Kidney epithelial cell (primary cell): ENCODE measurements around the gene AKAP13. TPM values are rescaled to one million over a fixed set of nuclear protein-coding genes. Genes with fewer than 3 reads are reported as not detected.

Experiments
- DNase-seq: peaks from one replicate; pipeline ENCODE4 v3.0.0-alpha.2; 2010; ENCODE audit warnings: low read depth
- H3K27me3 ChIP-seq: 2 replicates; pipeline ENCODE4 v1.6.0; 2011; ENCODE audit warnings: low read length; ENCODE audit not compliant: control insufficient read depth, insufficient read depth
- H3K36me3 ChIP-seq: 2 replicates; pipeline ENCODE4 v1.5.1; 2011; ENCODE audit warnings: low read length; ENCODE audit not compliant: control insufficient read depth, insufficient read depth
- H3K4me3 ChIP-seq: 2 replicates; pipeline ENCODE4 v1.5.1; 2011; ENCODE audit warnings: low read depth, mild to moderate bottlenecking, control low read depth, low read length
- CTCF ChIP-seq: IDR thresholded peaks from 2 replicates; pipeline ENCODE4 v1.5.1; 2011; ENCODE audit warnings: mild to moderate bottlenecking, moderate library complexity, low read length, control low read depth, inconsistent platforms; ENCODE audit not compliant: insufficient read depth, poor library complexity, severe bottlenecking
- total RNA-seq: library from RNA; depleted of rRNA; stranded (reverse); fragments of >200 nt; gene quantifications from 2 replicates; pipeline ENCODE4 v1.2.3, GENCODE V29; 2015

The AKAP13 gene
- total RNA-seq, 1 donor from 2014 or later, result 54.0 TPM

GRCh38 chr15:85722374-85723152, 342.2 kb downstream of the AKAP13 start:
- DNase-seq, result no peak
- Histone ChIP-seq H3K36me3 (no peaks in the 10 kb centered on the region), H3K27me3 (no peaks in the 10 kb centered on the region), H3K4me3 (no peak overlapping the region)
- TF ChIP-seq CTCF, result no peak

GRCh38 chr15:85723960-85724945, 343.9 kb downstream of the AKAP13 start:
- Histone ChIP-seq H3K36me3 (no peaks in the 10 kb centered on the region), H3K4me3 (no peak overlapping the region), H3K27me3 (no peaks in the 10 kb centered on the region)
- no peak for TF ChIP-seq CTCF
- no peak for DNase-seq

GRCh38 chr15:85725019-85725418, 344.6 kb downstream of the AKAP13 start:
- no peaks in the 10 kb centered on the region for H3K36me3 ChIP-seq
- TF ChIP-seq CTCF, result no peak

GRCh38 chr15:85725564-85725963, 345.2 kb downstream of the AKAP13 start:
- no peak for TF ChIP-seq CTCF
- DNase-seq, result no peak

More at GRCh38 chr15:85725019-85725418, 344.6 kb downstream of the AKAP13 start:
- no peak for DNase-seq
- Histone ChIP-seq H3K4me3 (no peak overlapping the region), H3K27me3 (no peaks in the 10 kb centered on the region)

GRCh38 chr15:85726454-85726853, 346.1 kb downstream of the AKAP13 start:
- no peaks in the 10 kb centered on the region for H3K27me3 ChIP-seq
- H3K36me3 ChIP-seq, result no peaks in the 10 kb centered on the region
- no peak overlapping the region for H3K4me3 ChIP-seq
- TF ChIP-seq CTCF, result no peak
- DNase-seq, result no peak

More at GRCh38 chr15:85725564-85725963, 345.2 kb downstream of the AKAP13 start:
- H3K27me3 ChIP-seq, result no peaks in the 10 kb centered on the region
- no peaks in the 10 kb centered on the region for H3K36me3 ChIP-seq
- no peak overlapping the region for H3K4me3 ChIP-seq
